Measurements from ENCODE around the gene RPS6KB2.
A peak's percentile ranks its signal among the peaks of the same experiment; 100 is the strongest.
"Not testable (repeated sequence)": the region's sequence is repeated elsewhere in the genome, so short reads cannot be mapped to it uniquely, and the experiment has no call there.

RPS6KB2 gene

DNA sequence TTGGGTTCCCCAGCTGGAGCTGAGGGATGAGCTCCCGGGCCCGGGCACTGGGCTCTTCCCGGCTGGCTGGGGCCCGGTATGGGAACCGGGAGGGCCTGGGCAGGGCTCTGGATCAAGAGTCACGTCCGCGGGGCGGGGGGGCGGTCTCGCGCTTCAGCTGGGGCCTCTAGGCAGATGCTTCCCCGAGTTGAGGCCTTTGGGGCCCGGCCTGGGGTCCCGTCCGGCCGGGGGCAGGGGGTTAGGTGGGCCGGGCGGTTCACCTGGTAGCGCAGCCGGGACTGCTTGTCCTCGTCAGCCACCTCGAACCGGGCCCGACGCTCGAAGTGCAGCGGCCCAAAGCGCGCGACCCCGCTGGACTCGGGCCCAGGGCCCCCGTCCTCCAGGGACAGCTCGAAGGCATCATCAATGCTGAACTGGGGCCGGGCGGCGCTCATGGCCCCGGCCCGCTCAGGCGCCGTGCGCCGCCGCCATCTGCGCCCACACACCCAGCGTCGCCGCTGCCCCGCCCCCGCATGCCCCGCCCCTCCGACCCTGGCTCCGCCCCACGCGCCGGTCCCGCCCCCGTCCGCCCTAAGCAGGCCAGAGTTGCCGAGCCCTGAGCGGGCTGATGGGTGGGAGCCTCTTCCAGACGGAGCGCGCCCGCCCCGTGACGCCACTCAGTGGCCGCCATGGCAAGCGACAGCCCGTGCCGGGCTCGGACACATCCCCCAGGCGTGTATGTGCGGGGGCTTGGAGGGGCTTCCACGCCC, 40.6 kb downstream of the RPS6KB2 start, which contains the start of gene TMEM134:
TMEM134 (minus strand) TSS at position 493 of the 749 bp plus-strand sequence; CDS start at position 434, 59 bp downstream.
- peak; percentile 93 for DNase-seq

DNA sequence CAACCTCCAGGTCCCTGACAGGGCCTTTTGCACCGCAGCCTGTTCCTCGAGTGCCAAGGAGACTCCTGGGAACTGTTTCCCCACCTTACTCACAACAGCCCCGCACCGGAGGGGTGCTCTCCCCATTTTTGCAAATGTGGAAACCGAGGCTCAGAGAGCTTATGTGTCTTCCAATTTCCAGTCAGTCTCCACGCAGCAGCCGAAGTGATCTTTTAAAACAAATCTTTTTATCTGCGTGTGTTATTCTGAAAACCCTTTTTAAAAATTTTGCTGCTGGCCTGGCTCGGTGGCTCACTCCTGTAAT, 41.2 kb downstream of the RPS6KB2 start:
- DNase-seq: no peak

DNA sequence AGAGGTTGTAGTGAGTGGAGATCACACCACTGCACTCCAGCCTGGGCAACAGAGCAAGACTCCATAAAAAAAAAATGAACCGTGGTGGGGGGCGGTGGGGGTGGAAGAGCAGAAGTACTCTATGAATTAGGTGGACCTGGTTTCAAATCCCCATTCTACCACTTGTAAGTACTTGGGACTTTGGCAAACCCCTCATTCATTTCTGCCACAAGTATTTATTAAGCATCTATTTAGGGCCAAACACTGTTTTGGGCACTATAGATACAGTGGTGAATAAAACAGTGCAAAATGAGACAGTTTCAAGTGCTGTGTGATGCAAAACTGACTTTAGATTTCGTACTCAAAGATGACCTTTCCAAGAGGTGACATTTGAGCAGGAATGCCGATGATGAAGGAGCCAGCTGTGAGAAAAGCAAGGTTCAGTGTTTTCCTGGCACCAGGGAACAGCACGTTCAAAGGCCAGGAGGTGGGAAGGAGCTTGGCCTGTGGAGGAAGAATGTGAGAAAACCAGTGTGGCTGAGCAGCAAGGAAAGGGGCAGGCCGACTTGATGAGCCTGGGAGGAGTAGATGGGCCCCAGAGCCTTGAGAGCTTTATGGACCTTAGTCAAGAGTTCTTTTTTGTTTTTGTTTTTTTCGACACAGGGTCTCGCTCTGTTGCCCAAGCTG, 42.2 kb downstream of the RPS6KB2 start:
- no peak for DNase-seq

DNA sequence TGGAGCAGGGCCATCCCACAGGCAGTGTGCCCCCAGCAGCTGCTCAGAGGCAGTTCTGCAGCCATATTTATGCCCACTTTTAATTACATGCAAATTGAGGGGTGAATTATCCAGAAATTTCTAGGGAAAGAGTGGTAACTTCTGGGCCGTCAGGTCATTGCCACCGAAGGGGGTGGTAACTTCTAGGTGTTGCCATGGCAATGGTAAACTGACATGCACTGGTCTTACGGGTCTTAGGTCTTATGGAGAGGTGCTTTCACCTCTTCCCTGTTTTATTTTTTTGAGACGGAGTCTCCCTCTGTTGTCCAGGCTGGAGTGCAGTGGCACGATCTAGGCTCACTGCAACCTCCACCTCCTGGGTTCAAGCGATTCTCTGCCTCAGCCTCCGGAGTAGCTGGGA, 44.6 kb downstream of the RPS6KB2 start:
- DNase-seq: no peak

DNA sequence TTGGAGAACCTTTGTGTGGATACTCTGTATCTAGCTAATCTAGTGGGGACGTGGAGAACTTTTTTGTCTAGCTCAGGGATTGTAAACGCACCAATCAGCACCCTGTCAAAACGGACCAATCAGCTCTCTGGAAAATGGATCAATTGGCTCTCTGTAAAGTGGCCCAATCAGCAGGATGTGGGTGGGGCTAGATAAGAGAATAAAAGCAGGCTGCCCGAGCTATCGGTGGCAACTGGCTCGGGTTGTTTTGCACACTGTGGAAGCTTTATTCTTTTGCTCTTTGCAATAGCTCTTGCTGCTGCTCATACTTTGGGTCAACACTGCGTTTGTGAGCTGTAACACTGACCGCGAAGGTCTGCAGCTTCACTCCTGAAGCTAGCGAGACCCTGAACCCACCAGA, 48.4 kb downstream of the RPS6KB2 start:
- DNase-seq: not testable (repeated sequence)

DNA sequence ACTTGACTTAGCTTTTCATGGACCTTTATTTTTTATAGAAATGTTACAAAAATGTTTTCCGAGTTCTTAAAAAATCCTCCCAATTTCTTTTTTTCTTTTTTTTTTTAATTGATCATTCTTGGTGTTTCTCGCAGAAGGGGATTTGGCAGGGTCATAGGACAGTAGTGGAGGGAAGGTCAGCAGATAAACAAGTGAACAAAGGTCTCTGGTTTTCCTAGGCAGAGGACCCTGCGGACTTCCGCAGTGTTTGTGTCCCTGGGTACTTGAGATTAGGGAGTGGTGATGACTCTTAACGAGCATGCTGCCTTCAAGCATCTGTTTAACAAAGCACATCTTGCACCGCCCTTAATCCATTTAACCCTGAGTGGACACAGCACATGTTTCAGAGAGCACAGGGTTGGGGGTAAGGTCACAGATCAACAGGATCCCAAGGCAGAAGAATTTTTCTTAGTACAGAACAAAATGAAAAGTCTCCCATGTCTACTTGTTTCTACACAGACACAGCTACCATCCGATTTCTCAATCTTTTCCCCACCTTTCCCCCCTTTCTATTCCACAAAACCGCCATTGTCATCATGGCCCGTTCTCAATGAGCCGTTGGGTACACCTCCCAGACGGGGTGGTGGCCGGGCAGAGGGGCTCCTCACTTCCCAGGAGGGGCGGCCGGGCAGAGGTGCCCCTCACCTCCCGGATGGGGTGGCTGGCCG, 49.2 kb downstream of the RPS6KB2 start:
- DNase-seq: not testable (repeated sequence)

DNA sequence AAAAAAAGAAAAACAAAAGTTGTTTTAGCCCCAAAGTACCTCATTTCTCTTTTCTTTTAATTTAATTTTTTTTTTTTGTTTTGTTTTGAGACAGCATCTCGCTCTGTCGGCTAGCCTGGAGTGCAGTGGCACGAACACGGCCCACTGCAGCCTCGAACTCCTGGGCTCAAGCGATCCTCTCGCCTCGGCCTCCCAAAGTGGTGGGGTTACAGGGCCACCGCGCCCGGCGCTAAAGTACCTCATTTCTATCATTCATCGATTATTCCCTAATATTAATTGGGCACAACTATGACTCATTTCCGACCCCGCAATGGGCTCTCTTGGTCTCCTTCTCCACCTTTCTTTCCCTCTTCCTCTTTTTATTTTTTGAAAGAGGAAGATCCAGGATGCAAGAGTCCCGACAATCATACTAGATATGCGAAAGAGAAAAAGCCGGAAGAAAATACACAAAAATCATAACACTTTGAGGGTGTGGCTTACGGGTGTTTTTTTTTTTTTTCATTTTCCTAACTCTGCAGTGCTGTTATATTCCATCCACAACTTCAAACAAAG, 54.1 kb downstream of the RPS6KB2 start:
- DNase-seq: no peak

DNA sequence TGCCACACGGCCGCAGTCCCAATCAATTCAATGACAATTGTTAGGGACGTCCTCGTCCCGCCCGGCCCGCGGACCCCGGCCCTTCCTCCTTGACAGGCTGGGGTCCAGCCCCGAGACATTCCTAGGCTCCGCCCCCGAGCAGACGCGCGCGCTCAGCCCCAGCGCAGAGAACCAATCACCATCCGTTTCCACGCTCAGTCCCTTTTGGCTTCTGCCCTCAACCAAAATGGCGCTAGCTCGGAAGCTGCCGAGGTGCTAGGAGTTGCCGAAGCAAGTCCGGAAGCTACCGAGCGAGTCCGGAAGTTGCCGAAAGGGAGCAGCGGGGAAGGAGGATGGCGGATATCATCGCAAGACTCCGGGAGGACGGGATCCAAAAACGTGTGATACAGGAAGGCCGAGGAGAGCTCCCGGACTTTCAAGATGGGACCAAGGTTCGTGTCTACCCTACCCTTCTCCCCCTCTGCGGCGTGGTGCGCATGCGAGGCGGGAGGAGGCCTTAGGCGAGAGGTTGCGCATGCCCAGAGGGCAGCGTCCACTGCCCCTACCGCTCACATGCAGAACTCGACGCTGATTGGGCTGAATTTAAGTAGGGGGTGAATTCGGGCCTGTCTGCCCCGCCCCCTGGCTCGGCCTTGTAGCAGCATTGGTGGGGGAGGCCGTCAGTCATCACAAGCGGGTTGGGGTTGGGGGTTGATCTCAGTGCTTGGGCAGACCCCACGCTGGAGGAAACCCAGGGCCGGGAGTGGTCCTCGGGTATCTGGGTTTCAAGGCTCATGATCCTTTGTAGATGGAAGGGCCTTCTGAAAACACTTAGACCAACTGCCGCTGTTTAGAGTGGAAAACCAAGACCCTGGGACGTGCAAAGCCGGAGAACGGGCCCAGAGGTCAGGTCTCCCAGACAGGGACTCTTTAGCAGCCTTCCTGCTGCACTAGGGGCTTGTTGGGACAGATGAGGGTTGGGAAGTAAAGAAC, 54.8 kb downstream of the RPS6KB2 start, which contains the start of gene AIP:
AIP (plus strand) TSS at position 200 of the 972 bp plus-strand sequence; CDS start at position 333, 133 bp downstream.
- peak; percentile 98 for DNase-seq

DNA sequence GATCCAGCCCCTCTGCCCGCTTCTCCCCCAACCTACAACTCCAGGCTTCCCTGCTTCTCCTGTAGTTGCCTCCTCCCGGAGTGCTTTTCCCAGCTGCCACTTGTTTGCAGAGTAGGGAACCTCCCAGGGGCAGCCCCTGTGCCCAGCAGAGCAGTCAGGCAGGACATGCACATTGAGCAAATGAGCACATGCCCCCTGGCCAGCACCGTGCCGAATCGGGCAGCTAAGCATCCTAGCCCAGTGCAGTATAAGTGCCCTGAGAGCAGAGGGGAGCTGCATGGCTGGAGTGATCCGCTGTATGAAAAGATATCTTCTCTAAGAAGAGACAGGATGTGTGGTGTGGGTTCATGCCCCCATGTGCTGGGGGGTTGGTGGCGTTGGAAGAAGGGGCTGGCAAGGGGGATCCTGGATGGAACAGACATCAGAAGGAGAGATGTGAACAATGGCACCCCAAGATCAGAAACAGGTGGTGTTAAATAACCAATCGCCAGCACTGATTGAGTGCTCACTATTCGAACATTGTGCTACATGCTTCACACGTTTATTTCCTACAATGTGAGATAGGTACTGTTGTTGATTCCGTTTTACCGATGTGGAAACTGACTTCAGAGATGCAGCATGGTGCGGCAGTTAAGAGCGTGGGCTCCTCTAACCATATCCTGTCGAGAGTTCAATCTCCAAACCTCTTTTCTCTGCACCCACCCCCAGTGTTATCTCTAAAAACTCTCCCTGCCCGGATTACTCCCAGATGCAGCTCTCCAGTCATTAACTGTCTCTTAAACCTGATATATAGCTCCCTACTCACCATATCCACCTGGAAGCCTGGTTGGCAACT, 55.8 kb downstream of the RPS6KB2 start:
- peak; percentile 60 for DNase-seq

DNA sequence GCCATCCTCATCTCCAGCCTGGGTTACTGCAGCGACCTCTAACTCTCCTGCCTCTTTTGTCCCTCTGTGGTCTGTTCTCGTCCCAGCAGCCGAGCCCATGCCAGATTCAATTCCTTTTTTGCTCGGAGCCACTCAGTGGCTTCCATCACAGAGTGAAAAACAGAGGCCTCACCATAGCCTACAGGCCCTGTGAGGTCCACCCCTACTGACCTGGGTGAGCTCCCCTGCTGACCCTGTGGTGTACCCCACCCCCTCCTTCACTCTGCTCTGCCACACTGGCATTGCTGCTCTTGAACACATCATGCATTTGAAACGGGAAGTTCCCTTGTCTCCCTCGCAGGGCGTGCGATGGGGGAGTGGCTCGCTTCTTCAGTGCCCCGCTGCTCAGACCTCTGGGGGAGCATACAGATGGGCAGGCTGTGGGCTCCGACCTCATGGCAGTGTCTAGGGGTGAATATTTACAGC, 56.6 kb downstream of the RPS6KB2 start:
- peak; percentile 74 for DNase-seq
